Breast epithelium (tissue), 4 donors: ENCODE results near the gene TPM4. TPM values are rescaled to one million over a fixed set of nuclear protein-coding genes. Genes with fewer than 3 reads are reported as not detected.

ENCODE experiments used
- DNase-seq, 2 donors: peaks; one replicate each; pipeline ENCODE4 v3.0.0-alpha.2; 2019; ENCODE audit warnings: low spot score in 2 of 2
- H3K27ac ChIP-seq, 2 donors: fragments of 200-600 bp; sonication (generic) in 1 of 2; one replicate each; pipeline ENCODE4 v1.5.1; 2016 to 2019; ENCODE audit warnings: mild to moderate bottlenecking in 1 of 2
- H3K27me3 ChIP-seq, 2 donors: fragments of 200-600 bp; sonication (generic) in 1 of 2; one replicate each; pipeline versions ENCODE4 v1.5.1 to v1.6.0; 2017 to 2019; ENCODE audit warnings: control low read depth in 1 of 2, mild to moderate bottlenecking in 1 of 2
- H3K36me3 ChIP-seq: fragments of 200-600 bp; one replicate; pipeline ENCODE4 v1.5.1; 2019
- H3K4me1 ChIP-seq, 2 donors: fragments of 200-600 bp; sonication (generic); one replicate each; pipeline ENCODE4 v1.5.1; 2016 to 2019; ENCODE audit warnings: control low read depth in 1 of 2
- H3K4me3 ChIP-seq, 3 donors: fragments of 200-600 bp; sonication (generic); 1 replicate in 2 of 3; 2 replicates in 1 of 3; pipeline ENCODE4 v1.5.1; 2016 to 2019; ENCODE audit warnings: mild to moderate bottlenecking in 3 of 3, moderate library complexity in 2 of 3
- H3K9me3 ChIP-seq, 2 donors: fragments of 200-600 bp; sonication (generic) in 1 of 2; one replicate each; pipeline ENCODE4 v1.5.1; 2016 to 2019; ENCODE audit warnings: control low read depth in 1 of 2
- CTCF ChIP-seq, 3 donors: fragments of 450-650 bp; IDR thresholded peaks; one replicate each; pipeline ENCODE4 v1.5.1; 2016 to 2017; ENCODE audit warnings: antibody characterized with exemption in 3 of 3, mild to moderate bottlenecking in 3 of 3, moderate library complexity in 3 of 3
- POLR2A ChIP-seq: fragments of 450-650 bp; IDR thresholded peaks from one replicate; pipeline ENCODE4 v1.6.1; 2016; ENCODE audit warnings: antibody characterized with exemption, mild to moderate bottlenecking, moderate library complexity
- POLR2AphosphoS5 ChIP-seq, 3 donors: sonication (generic); formaldehyde crosslinking; IDR thresholded peaks; one replicate each; pipeline ENCODE4 v1.6.1; 2017; ENCODE audit warnings: antibody characterized with exemption in 3 of 3
- intact Hi-C: fragments of 100-400 bp; cut with DNase I; formaldehyde crosslinking; loops from one replicate; pipeline ENCODE4 v1.15.1; 2023; ENCODE audit warnings: low total_unique reads
- total RNA-seq, 3 donors: library from RNA; depleted of rRNA; stranded (reverse); fragments of >200 nt; gene quantifications; one replicate each; pipeline ENCODE4 v1.1.0, GENCODE V29; 2016

Gene TPM4
- total RNA-seq, 3 donors from 2014 or later = 257 to 652 (median 430) TPM

GRCh38 chr19:16133818-16134217, 57.5 kb downstream of the TPM4 start:
- intact Hi-C loops = no loop called here
- no peak overlapping the region for H3K27ac ChIP-seq
- H3K4me3 ChIP-seq = no peak overlapping the region
- no peaks in the 10 kb centered on the region for H3K9me3 ChIP-seq
- H3K36me3 ChIP-seq = peaks cover 9% of the 10 kb centered on the region
- DNase-seq = no peak
- no peak for TF ChIP-seq POLR2A
- TF ChIP-seq POLR2AphosphoS5 (IDR thresholded peaks at IDR 0.05) = no peak
- no peak for TF ChIP-seq CTCF (IDR thresholded peaks at IDR 0.05)
- no peaks in the 10 kb centered on the region for H3K27me3 ChIP-seq
- H3K4me1 ChIP-seq = no peaks in the 10 kb centered on the region

GRCh38 chr19:16134510-16134909, 58.2 kb downstream of the TPM4 start:
- Histone ChIP-seq H3K27me3 (no peaks in the 10 kb centered on the region), H3K36me3 (peaks cover 7% of the 10 kb centered on the region), H3K27ac (no peak overlapping the region), H3K9me3 (no peaks in the 10 kb centered on the region), H3K4me1 (no peaks in the 10 kb centered on the region), H3K4me3 (no peak overlapping the region)
- TF ChIP-seq POLR2AphosphoS5 (IDR thresholded peaks at IDR 0.05) = no peak
- TF ChIP-seq CTCF (IDR thresholded peaks at IDR 0.05) = no peak
- TF ChIP-seq POLR2A = no peak
- intact Hi-C loops = no loop called here
- no peak for DNase-seq

- Histone ChIP-seq H3K9me3 (no peaks in the 10 kb centered on the region), H3K27ac (no peak overlapping the region), H3K4me1 (no peaks in the 10 kb centered on the region), H3K4me3 (no peak overlapping the region), H3K36me3 (peaks cover 7% of the 10 kb centered on the region), H3K27me3 (no peaks in the 10 kb centered on the region)
- TF ChIP-seq CTCF (IDR thresholded peaks at IDR 0.05) (no peak), POLR2AphosphoS5 (IDR thresholded peaks at IDR 0.05) (no peak), POLR2A (no peak)
- intact Hi-C loops = no loop called here
- no peak for DNase-seq
These were observed 59.3 kb downstream of the TPM4 start for GRCh38 chr19:16135430-16136127.

GRCh38 chr19:16136185-16136999, 60.1 kb downstream of the TPM4 start:
- intact Hi-C loops = no loop called here
- no peak overlapping the region for H3K27ac ChIP-seq
- peaks cover 7% of the 10 kb centered on the region for H3K36me3 ChIP-seq
- DNase-seq = no peak
- no peaks in the 10 kb centered on the region for H3K9me3 ChIP-seq
- H3K4me1 ChIP-seq = no peaks in the 10 kb centered on the region
- TF ChIP-seq CTCF (IDR thresholded peaks at IDR 0.05) = no peak
- no peak overlapping the region for H3K4me3 ChIP-seq
- H3K27me3 ChIP-seq = no peaks in the 10 kb centered on the region

- no peaks in the 10 kb centered on the region for H3K4me1 ChIP-seq
- H3K27me3 ChIP-seq = no peaks in the 10 kb centered on the region
- no peak for DNase-seq
- no peak overlapping the region for H3K27ac ChIP-seq
- no peaks in the 10 kb centered on the region for H3K9me3 ChIP-seq
- H3K4me3 ChIP-seq = no peak overlapping the region
- intact Hi-C loops = no loop called here
- TF ChIP-seq POLR2AphosphoS5 (IDR thresholded peaks at IDR 0.05) (no peak), POLR2A (no peak), CTCF (IDR thresholded peaks at IDR 0.05) (no peak)
- H3K36me3 ChIP-seq = no peaks in the 10 kb centered on the region
These were observed 63.5 kb downstream of the TPM4 start for GRCh38 chr19:16139752-16140151.
